Inflammatory macrophage (primary cell): ENCODE data around the gene VPS13C.

Experiments
- DNase-seq, 2 donors: peaks; one replicate each; pipeline ENCODE4 v3.0.0-alpha.2; 2020 to 2022

VPS13C gene

GRCh38 chr15:61938249-61938648 lies 122.0 kb downstream of the VPS13C start:
- no peak for DNase-seq

- no peak for DNase-seq
These were observed 123.6 kb downstream of the VPS13C start for GRCh38 chr15:61936528-61937195.

- no peak for DNase-seq
These were observed 124.8 kb downstream of the VPS13C start for GRCh38 chr15:61935493-61935892.

- no peak for DNase-seq
These were observed 130.8 kb downstream of the VPS13C start for GRCh38 chr15:61929452-61929851.

- no peak for DNase-seq
These were observed 137.1 kb downstream of the VPS13C start for GRCh38 chr15:61923173-61923572.

- DNase-seq, result no peak
These were observed 139.2 kb downstream of the VPS13C start for GRCh38 chr15:61921093-61921492.

GRCh38 chr15:61917457-61917856 lies 142.8 kb downstream of the VPS13C start:
- DNase-seq, result no peak

GRCh38 chr15:61916104-61916503 lies 144.1 kb downstream of the VPS13C start:
- no peak for DNase-seq

GRCh38 chr15:61915640-61916039 lies 144.6 kb downstream of the VPS13C start:
- no peak for DNase-seq

- no peak for DNase-seq
These were observed 149.3 kb downstream of the VPS13C start for GRCh38 chr15:61910839-61911369.

GRCh38 chr15:61908241-61908640 lies 152.0 kb downstream of the VPS13C start:
- DNase-seq, result no peak

- no peak for DNase-seq
These were observed 152.5 kb downstream of the VPS13C start for GRCh38 chr15:61907753-61908086.

GRCh38 chr15:61906961-61907752 lies 153.1 kb downstream of the VPS13C start:
- DNase-seq, result no peak

GRCh38 chr15:61893146-61893545 lies 167.1 kb downstream of the VPS13C start:
- no peak for DNase-seq

GRCh38 chr15:61892140-61892539 lies 168.1 kb downstream of the VPS13C start:
- DNase-seq, result no peak

GRCh38 chr15:61890106-61890505 lies 170.1 kb downstream of the VPS13C start:
- DNase-seq, result no peak

GRCh38 chr15:61889706-61890105 lies 170.5 kb downstream of the VPS13C start:
- no peak for DNase-seq

- no peak for DNase-seq
These were observed 172.0 kb downstream of the VPS13C start for GRCh38 chr15:61888074-61888780.

- no peak for DNase-seq
These were observed 180.2 kb downstream of the VPS13C start for GRCh38 chr15:61880084-61880483.

GRCh38 chr15:61879219-61879618 lies 181.0 kb downstream of the VPS13C start:
- no peak for DNase-seq

GRCh38 chr15:61871926-61872522 lies 188.2 kb downstream of the VPS13C start:
- no peak for DNase-seq

GRCh38 chr15:61869656-61870055 lies 190.6 kb downstream of the VPS13C start:
- no peak for DNase-seq

- DNase-seq, result no peak
These were observed 198.3 kb downstream of the VPS13C start for GRCh38 chr15:61861962-61862361.
